Neural progenitor cell (in vitro differentiated cells): ENCODE measurements around the gene MYO15A.

Experiments used
- CTCF ChIP-seq: fragments of 200-600 bp; sonication (generic); IDR thresholded peaks from 2 replicates; pipeline ENCODE4 v1.5.1; 2017; ENCODE audit warnings: antibody characterized with exemption, mild to moderate bottlenecking
- EZH2phosphoT487 ChIP-seq: fragments of 200-600 bp; sonication (generic); IDR thresholded peaks from 2 replicates; pipeline ENCODE4 v1.6.1; 2017; ENCODE audit warnings: antibody characterized with exemption

- TF ChIP-seq CTCF: no peak
- TF ChIP-seq EZH2phosphoT487: no peak
Observed at GRCh38 chr17:18140648-18141047, 32.1 kb downstream of the MYO15A start.
